ENCODE measurements around the gene SPINT2. TPM values are rescaled to one million over a fixed set of nuclear protein-coding genes. Genes with fewer than 3 reads are reported as not detected.

SPINT2 gene
- total and polyA plus RNA-seq, 2 of the 13 experiments (the other 11 are each of a cell fraction or from before 2014, with no cell fraction given) = 0.31 to 0.77 TPM

- CTCF ChIA-PET (ENCODE audit: low intra/inter-chr PET ratio, low total read pairs) = no interaction called here
- WGBS (ENCODE audit: low lambda C conversion rate) = 14% methylated on average over 12 of the region's 16 CpGs
- intact Hi-C loops (cut with micrococcal nuclease; ENCODE audit: unreplicated experiment) (no loop called here), in situ Hi-C loops (cut with HindIII; ENCODE audit: extremely low pct_ligation_motif_present, low pct_unique_long_range_greater_than_20kb) (no loop called here)
- Histone ChIP-seq H3K79me2 (ENCODE audit: insufficient read depth, low read length) (no peaks in the 10 kb centered on the region), H3K27ac (ENCODE audit: extremely low read length, insufficient read depth, low read length) (no peak overlapping the region), H3K9me3 (ENCODE audit: low read length) (no peaks in the 10 kb centered on the region), H3K4me2 (ENCODE audit: low read depth, low read length) (no peak overlapping the region), H3K4me1 (ENCODE audit: insufficient read depth, low read length) (peaks cover 15% of the 10 kb centered on the region), H2AFZ (ENCODE audit: low read length) (no peak overlapping the region), H3K36me3 (replicated peaks in 1 of 2; ENCODE audit: control insufficient read depth in 1 of 2, insufficient read depth in 2 of 2, low read length in 2 of 2) (no peaks in the 10 kb centered on the region), H3K27me3 (ENCODE audit: control insufficient read depth in 1 of 2, insufficient read depth in 2 of 2, low read length in 2 of 2) (peaks cover 7 to 22% of the 10 kb centered on the region in 2 experiments; a peak in 4 of 5 replicates), H3K9ac (ENCODE audit: insufficient read depth, low read depth, low read length) (no peak overlapping the region), H4K20me1 (ENCODE audit: insufficient read depth, low read length) (no peaks in the 10 kb centered on the region), H3K4me3 (replicated peaks in 1 of 3; ENCODE audit: insufficient read depth in 1 of 3, low read depth in 2 of 3, low read length in 3 of 3) (no peak overlapping the region)
- BruUV-seq (replicated peaks) = no TSS peak
- POLR2A ChIA-PET = no interaction called here
- no peak for ATAC-seq
- no peak for DNase-seq (ENCODE audit: low spot score)
- FAIRE-seq = no peak
- TF ChIP-seq, protein P1, sequence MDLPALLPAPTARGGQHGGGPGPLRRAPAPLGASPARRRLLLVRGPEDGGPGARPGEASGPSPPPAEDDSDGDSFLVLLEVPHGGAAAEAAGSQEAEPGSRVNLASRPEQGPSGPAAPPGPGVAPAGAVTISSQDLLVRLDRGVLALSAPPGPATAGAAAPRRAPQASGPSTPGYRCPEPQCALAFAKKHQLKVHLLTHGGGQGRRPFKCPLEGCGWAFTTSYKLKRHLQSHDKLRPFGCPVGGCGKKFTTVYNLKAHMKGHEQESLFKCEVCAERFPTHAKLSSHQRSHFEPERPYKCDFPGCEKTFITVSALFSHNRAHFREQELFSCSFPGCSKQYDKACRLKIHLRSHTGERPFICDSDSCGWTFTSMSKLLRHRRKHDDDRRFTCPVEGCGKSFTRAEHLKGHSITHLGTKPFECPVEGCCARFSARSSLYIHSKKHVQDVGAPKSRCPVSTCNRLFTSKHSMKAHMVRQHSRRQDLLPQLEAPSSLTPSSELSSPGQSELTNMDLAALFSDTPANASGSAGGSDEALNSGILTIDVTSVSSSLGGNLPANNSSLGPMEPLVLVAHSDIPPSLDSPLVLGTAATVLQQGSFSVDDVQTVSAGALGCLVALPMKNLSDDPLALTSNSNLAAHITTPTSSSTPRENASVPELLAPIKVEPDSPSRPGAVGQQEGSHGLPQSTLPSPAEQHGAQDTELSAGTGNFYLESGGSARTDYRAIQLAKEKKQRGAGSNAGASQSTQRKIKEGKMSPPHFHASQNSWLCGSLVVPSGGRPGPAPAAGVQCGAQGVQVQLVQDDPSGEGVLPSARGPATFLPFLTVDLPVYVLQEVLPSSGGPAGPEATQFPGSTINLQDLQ (CRISPR knock-in tag; IDR thresholded peaks at IDR 0.05) = no peak
- TF ChIP-seq SP1 (IDR thresholded peaks at IDR 0.05) (no peak), SP1 (CRISPR knock-in tag; IDR thresholded peaks at IDR 0.05) (no peak), ZNF34 (CRISPR knock-in tag; IDR thresholded peaks at IDR 0.05; ENCODE audit: borderline replicate concordance) (no peak), HMG20A (CRISPR knock-in tag; IDR thresholded peaks at IDR 0.05; ENCODE audit: borderline replicate concordance) (no peak), ATF2 (CRISPR knock-in tag; IDR thresholded peaks at IDR 0.05) (no peak), FOXA1 (IDR thresholded peaks at IDR 0.05) (no peak), FOXA1 (CRISPR knock-in tag; IDR thresholded peaks at IDR 0.05) (no peak), CSRNP1 (CRISPR knock-in tag; IDR thresholded peaks at IDR 0.05) (no peak), HOXA5 (CRISPR knock-in tag; IDR thresholded peaks at IDR 0.05) (no peak), ZNF282 (IDR thresholded peaks at IDR 0.05; ENCODE audit: partially characterized antibody) (no peak)
Observed at GRCh38 chr19:38228005-38228377, 36.4 kb upstream of the SPINT2 start.
